GM21737 (cell line): ENCODE data around the gene TKT.
"Not testable (repeated sequence)": the region's sequence is repeated elsewhere in the genome, so short reads cannot be mapped to it uniquely, and the experiment has no call there.

Experiments
- ATAC-seq: cut with Tn5 transposase; IDR thresholded peaks from one replicate; pipeline ENCODE4 v1.9.1; 2021; ENCODE audit warnings: mild to moderate bottlenecking, moderate library complexity; ENCODE audit not compliant: unreplicated experiment

TKT gene

DNA sequence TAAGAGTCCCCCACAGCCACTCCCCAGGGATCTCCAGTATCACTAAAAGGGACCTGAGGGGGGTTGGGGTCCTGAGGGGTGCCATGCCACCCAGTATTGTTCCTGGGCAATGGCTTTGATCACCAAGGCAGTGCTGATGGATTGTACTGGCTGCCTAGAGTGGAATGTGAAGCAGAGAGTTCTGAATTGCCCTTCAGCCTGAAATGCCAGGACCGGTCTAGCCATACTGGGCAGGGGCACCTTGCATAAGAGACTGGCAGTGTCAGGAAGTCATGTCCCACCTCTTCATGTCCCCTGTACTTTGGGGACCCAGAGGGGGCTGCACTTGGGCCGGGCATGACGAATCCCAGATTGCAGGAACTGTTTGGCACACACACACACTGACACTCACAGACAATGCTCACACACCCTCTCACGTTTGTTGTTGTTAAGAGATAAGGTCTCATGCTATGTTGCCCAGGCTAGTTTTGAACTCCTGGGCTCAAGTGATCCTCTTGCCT lies 4.5 kb upstream of the TKT start:
- no peak for ATAC-seq

DNA sequence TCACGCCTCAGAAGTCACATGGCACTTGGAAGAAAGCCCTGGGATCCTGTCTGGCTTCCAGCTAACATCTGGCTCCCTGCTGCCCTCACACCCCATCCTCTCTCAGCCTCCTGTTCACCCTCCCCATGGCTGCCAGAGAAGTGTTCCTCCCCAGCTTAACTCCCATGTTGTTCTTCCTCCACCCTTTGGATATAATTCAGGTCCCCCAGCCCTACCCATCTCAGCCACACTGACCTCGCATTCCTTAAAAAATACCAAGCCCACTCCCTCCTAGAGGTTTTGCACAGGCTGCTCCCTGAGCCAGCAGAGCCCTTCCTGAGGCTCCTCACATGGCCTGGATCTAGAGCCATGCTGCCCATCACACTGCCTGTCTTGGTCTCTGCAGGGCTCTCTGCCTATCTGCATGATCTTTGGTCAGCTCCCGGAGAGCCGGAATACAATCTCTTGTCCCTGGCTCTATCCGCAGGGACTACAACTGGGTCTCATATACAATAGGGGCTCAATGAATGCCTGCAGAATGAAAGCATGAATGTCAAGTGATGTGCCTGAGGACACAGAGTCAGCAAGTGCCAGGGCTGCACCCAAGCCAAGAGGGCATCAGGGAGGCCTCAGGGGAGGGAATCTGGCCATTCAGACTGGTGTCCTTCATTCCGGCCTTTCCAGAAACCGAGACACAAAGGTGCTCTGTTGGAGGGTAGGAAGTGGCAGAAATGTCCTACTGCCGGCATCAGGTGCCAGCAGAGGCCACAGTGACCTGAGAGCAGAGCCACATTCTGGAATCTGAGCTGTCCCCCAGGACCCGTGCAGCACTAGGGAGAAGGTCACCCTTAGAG lies 3.8 kb upstream of the TKT start:
- no peak for ATAC-seq

DNA sequence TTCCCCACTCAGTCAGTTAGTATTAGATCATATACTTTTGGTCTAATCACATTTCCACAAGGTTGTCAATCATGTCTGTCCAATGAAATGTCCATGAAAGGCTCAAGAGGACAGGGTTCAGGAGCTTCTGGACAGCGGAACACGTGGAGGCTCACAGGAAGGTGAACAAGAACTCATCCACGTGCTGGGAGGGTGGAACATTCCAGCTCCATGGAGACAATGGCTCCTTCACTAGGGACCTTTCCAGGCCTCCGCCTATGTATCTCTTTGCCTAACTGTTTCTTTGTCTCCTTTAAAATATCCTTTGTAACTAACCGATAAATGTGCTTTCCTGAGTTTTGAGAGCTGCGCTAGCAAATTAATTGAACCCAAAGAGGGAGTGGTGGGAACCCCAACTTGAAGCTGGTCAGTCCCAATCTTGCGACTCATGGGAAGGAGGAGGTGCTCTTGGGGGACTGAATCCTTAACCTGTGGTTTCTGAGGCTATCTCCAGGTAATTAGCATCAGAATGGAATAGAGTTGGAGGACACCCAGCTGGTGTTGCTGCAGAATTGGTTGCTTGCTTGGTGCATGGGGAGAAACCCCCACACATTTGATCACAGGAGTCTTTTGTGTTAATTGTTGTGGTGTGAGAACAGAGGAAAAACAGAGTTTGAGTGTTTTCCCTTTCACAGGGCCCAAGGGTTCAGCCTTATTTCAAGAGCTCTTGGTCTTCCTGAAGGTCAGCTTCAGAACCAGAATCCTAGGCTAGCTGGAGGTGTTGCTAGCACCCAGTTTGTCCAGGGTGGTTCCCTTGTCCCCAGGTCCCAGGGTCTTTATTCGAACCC lies 3.0 kb upstream of the TKT start:
- no peak for ATAC-seq

DNA sequence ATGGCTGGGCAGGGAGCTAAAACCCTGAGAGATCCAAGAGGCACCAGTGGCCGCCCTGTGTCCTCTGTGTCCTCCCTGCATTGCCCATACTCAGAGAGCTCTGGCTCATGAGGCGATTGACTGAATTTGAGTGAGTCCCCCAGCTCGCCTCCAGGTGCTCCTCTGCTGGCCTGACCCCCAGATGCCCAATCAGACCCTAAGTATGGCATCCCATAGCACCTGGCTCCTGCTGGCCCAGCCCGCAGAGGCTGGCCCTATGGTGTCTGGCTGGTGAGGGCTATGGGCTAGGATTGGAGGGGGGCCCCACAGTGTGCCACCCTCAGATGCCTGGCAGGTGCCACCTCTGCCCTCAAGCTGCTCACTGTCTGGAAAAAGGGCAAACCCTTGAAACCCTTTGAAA lies 1.6 kb upstream of the TKT start:
- ATAC-seq, result no peak

DNA sequence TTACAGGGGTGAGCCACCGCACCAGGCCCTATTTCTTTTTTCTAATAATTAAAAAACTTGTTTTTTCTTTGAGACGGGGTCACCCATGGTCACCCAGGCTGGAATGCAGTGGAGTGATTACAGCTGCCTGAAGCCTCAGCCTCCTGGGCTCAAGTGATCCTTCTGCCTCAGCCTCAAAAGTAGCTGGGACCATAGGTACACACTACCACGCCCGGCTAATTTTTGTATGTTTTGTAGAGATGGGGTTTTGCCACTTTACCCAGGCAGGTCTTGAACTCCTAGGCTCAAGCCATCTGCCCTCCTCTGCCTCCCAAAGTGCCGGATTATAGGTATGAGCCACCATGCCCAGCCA lies 858 bp upstream of the TKT start:
- no peak for ATAC-seq

DNA sequence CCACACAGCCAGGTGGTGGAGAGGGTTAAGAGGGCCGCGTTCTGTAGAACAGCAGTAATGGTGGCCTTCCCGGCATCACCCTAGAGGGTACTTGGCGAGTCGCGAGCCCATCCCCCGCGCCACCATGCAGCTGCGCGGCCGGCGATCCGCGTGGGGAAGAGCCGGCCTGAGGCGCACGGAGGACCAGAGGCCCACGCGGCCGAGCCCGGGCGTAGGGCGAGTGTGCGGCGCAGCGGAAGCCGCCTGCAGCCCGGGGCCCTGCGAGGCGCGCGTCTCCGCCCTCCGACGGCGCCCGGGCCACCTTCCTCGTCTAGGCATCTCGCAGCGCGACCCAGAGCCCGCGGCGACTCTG lies 423 bp downstream of the TKT start:
- ATAC-seq, result peak; percentile 44

DNA sequence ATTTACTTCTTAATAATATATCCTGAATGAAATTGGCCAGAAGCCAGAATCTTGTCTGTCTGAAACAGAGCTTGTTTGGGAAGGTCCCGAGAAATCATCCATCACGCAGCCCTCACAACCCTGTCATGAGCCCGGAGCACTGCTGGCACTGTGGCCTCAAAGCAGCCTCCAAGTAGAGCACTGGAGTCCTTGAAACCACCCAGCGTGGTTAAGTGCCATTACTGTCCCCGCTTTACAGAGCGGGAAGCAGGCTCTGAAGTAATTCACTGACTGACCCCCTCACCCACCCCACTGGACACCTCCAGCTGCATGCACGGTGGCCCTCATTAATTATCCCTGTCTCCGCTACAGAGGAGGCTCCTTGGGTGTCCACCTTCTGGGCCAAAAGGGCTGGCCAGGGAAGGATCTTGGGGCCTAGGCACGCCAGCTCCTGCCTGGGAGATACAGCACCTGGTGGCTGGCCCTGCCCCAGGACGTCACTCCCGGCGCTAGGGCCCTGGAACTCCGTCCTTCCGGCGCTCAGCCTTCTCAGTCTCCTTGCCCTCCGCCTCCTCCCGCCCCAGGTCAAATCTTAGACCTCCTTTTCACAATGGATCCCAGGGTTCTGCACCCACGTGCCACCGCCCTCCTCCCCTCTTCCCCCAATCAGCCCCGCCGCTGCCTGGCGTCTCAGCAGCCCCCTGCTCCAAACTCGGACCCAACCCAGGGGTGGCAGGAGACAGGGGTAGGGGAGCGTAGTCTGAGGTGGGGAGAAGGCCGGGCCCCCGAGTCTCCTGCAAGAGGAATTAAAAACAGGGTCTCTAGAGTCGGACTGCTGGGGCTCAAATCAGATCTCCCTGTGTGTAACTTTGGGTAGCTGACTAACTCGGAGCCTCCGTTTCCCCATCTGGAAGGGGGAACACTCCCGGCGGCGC lies 1.1 kb downstream of the TKT start:
- ATAC-seq, result peak; percentile 52

DNA sequence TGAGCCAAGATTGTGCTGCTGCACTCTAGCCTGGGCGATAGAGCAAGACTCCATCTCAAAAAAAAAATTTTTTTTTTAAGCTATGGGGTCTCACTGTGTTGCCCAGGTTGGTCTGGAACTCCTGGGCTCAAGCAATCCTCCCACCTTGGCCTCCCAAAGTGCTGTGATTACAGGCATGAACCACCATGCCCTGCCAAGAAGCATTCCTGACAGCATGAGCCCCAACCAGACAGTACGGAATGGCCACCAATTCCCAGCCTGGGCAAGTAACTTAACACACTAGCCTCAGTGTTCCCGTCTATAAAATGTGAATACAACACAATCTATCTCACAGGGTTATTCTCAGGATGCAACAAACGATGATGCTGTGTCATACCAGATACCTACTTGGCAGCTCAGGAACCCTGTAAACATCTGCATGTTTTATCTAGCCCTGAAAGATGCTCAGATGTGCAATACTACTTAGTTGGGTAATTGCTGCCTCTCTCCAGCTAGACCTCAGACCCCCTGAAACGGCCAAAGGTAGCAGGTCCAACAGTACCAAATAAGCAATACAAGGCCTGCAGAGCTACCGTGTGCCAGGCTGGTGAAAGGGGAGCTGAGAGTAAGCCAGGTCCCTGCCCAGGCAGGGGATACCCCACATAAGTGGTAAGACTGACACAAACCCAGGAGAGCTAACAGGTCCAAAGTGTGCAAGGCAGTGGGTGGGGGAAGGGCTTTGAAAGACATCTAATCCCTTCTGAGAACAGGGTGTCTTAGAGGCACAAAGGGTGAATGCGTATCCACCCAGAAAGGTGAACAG lies 1.9 kb downstream of the TKT start:
- no peak for ATAC-seq

DNA sequence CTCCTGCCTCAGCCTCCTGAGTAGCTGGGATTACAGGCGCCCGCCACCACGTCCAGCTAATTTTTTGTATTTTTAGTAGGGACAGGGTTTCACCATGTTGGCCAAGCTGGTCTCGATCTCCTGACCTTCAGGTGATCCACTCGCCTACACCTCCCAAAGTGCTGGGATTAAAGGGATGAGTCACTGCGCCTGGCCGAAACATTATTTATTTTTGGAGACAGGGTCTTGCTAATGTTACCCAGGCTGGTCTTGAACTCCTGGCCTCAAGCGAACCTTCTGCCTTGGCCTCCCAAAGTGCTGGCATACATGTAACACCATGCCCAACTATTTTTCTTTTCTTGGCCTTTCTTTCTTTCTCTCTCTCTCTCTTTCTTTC lies 2.9 kb downstream of the TKT start:
- not testable (repeated sequence) for ATAC-seq

DNA sequence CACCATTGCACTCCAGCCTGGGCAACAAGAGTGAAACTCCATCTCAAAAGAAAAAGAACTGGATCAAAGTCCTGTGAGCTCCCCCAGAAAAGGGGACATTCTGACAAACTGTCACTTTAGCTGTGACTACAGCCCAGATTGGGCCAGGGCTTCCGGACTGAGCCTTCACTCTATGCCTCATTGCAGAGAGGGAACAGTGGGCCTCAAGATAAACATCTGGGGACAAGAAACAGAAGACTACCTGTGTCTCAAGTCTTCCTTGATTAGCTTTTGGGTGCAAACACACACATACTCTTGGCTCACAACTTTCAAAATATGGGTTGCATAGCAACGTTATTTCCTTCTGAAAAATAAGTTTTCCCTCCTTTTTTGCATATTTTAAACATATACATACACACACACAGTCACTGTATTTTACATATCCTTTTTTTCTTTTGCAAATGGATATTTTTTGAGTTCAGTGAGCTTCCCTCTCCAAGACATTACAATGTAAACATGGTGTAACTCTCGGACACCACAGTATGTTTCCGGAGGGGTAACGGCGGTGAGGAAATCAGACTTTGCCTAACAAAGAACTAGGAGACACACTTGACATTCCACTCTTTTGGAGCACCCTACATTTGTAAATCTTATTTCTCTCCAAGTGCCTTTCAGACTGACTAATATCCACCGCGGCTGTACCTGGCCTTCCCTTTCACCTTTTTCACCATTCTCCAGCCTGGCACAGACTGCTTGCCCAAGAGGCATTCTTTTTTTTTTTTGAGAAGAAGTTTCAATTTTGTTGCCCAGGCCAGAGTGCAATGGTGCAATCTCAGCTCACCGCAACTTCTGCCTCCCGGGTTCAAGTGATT lies 3.5 kb downstream of the TKT start:
- ATAC-seq, result no peak

DNA sequence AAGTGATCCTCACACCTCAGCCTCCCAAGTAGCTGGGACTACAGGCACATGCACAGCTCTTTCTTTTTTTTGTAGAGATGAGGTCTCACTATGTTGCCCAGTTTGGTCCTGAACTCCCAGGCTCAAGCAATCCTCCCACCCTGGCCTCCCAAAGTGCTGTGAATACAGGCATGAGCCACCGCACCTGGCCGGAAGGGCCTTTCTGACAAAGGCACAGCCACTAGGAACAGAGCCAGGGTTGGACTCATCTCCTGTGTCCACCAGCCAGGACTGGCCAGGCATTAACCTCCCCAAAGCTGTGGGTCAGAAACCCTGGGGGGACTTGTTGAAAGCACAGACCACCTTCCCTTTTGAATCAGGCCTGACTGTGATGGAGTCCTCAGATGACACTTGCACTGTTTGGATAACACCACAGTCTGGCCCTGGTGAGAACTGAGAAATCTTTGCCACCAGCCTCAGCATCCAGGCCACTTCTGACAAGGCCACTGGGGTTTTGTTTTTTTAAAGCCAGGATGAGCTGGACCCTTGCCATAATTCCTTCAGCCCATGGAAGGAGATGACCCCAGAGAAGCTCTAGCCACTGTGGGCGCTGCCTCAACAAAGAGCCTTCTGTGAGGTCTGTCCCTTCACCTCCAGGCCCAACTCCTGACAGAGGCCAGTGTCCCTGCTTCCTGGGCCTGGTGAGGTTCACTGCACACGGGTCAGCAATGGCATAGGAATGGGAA lies 4.8 kb downstream of the TKT start:
- ATAC-seq, result no peak

DNA sequence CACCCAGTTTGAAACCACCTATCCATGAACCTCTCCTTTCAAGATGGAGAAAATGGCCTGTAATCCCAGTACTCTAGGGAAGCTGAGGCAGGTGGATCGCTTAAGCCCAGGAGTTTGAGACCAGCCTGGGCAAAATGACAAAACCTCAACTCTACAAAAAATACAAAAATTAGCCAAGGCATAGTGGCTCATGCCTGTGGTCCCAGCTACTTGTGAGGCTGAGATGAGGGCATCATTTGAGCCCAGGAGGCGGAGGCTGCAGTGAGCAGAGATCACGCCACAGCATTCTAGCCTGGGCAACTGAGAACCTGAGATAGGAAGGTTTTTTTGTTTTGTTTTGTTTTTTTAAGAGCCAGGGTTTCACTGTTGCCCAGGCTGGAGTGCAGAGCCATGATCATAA lies 5.4 kb downstream of the TKT start:
- no peak for ATAC-seq

DNA sequence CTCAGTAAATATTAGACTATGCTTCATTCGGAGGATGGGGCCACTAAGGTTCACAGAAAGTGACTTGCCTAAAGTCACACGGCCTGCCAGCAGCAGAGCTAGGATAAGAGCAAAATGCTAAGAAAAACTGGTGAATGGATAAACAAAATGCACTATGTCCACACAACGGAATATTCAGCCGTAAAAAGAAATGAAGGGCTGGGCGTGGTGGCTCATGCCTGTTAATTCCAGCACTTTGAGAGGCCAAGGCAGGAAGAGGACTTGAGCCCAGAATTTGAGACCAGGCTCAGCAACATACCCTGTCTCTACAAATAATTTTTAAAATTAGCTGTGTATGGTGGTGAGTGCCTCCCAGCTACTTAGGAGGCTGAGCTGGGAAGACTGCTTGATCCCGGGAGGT lies 7.7 kb downstream of the TKT start:
- ATAC-seq, result no peak

DNA sequence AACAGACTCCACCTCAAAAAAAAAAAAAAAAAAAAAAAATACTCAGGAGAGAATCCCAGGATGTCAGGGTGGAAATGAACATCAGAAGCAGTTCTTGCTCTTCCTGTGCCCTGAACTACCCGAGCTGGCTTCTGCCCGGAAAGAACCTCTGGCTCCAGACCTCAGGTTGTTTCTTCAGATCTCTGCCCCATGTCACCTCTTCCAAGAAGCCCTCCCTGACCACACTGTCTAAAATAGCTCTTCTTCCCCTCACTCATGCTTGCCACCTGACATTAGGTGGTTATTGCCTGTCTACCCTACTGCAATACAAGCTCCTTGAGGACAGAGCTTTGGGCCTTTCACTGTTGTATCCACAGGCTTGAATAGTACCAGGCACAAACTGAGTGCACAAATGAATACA lies 8.2 kb downstream of the TKT start:
- ATAC-seq, result no peak

DNA sequence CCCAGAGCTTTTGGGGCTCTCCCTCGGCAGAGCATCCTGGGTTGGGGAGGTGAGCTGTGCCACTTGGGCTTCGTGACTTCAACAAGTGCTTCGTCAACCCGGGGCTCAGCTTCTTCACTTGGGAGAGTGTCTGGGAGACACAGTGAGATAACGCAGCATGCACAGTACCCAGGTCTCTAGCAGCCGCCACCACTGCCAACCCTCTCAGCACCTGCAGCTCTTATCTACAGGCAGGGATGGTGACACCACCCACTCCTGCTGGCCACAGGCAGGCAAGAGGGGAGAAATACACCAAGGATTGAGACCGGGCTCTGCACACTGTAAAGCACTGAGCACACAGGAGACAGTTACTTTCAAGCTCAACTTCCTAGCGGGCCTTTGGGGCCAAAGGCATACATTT lies 11.6 kb downstream of the TKT start:
- no peak for ATAC-seq

DNA sequence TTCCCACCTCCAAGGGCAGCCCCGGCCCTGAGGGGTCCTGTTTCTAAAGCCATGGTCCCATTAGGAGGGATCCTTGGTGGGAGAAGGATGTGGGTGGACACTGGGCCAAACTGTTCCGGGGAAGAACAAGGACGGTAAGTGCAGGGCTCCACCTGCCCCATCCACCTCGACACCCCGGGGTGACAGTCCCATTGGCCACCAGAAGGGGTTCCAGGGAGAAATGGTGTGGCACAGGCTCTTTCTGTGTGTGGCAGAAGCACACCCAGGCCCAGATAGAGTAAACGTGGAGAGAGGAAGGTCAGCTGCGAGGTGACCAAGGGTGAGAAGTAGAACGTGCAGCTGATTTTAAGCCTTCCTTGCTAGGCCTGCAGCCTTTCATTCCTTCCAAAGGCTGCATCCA lies 12.0 kb downstream of the TKT start:
- no peak for ATAC-seq

DNA sequence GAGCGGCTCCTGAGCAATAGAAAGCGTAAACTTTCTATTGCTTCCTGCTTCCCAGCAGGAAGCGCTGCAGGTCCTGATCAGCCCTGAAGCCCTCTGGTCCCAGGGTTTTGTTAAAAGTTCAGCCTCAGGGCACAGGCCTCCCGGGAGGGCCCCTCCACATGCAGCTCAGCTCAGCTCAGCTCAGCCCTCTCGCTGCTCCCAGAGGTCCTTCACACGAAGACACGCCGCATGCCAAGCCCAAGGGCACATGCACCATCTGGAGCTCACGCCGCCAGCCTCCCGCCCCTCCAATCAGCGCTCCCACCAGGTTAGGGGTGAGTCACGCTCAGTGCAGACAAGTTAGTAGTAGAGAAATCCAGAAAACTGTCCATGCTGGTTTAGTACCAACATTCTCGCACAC lies 12.7 kb downstream of the TKT start:
- ATAC-seq, result no peak

DNA sequence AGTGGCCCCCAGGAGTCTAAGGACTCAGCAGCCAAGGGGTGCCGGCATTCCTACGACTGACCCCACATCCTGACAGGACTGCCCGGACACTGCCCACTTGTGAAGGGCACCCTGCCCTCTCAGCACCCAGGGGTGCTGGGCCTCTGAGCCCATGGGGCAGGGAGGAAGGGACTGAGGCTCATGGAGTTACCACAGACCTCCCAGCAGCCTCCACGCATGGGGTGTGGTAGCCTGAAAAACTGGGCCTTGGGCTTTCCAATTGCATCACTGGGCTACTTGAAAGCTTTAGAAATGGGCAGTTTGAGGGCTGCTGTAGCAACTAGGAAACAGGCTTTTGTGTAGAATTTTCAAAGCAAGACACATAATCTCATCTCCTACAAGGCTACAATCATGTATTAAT lies 13.2 kb downstream of the TKT start:
- ATAC-seq, result no peak

DNA sequence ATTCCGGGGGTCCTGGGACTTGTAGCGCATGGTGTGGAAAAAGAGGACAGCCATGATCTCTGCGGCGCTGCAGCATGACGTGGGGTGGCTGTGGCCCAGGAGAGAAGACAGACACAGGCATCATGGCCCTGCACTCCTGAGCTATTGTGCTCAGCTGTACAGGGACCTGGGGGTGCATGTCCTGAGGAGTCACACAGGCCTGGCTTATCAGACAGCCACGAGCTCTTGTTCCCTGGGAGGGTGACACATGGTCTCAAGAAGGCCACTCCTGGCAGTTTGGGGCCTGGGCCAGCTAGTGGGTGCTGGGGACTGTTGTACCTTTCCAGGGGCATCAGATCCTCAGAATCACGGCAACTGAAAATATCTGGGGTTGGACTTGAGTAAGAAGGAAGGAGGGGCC lies 13.7 kb downstream of the TKT start:
- ATAC-seq, result no peak
